GM18526 (cell line): ENCODE results near the gene GNGT1.

Experiments used
- POLR2A ChIP-seq: IDR thresholded peaks from 3 replicates; pipeline ENCODE4 v1.6.1; 2011; ENCODE audit not compliant: insufficient read length; ENCODE audit errors: extremely low read depth

Gene GNGT1

DNA sequence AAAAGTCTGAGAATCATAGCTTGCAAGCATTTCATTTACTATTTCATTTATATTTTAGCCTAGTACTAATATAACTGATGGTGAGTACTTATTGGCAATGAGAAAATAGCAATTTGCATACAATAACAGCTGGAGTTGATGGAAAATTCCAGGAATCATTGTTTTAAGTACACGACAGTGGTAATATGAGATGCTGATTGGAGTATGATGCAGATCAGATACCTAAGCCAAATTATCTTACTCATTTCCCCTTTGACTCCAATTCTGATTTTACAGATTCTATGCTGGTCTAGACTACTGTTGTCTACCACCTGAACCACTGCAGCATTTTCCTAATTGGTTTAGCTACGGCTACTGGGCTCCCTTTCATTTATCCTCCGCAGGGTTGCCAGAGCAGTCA is 51.8 kb downstream of the GNGT1 start:
- TF ChIP-seq POLR2A: no peak

DNA sequence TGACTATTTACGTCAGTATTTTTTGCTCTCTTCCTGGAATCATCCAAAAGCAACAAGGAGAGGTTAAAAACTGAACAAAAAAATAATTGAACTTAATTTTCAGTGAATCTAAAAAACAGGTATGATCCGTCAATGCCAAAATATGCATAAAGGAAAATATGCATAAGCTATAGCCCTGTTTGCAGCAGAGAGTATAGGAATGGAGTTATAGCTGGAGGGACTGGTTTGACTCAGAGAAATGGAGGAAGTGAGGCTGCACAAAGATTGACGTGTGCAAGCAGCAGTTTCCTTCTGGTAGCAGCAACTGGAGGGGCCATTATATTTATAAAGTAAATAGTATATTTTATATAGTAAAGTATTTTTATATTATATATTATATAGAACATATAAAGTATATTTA is 52.3 kb downstream of the GNGT1 start:
- no peak for TF ChIP-seq POLR2A
